OCI-LY1 (cell line): ENCODE results near the gene OR52I1.

Experiments
- H2AFZ ChIP-seq: fragments of 200-600 bp; sonication (generic), shearing (Covaris generic); 2 replicates; pipeline ENCODE4 v1.6.0; 2014; ENCODE audit warnings: antibody characterized with exemption, mild to moderate bottlenecking, low read length
- H3F3A ChIP-seq: fragments of 200-600 bp; sonication (generic), shearing (Covaris generic); 2 replicates; pipeline ENCODE4 v1.6.0; 2014; ENCODE audit warnings: mild to moderate bottlenecking, antibody characterized with exemption, low read length, moderate library complexity; ENCODE audit not compliant: insufficient read depth
- H3K27ac ChIP-seq: fragments of 200-600 bp; sonication (generic); 2 replicates; pipeline ENCODE4 v1.5.1; 2014; ENCODE audit warnings: low read length, mixed run types, mild to moderate bottlenecking, low read depth; ENCODE audit not compliant: poor library complexity, severe bottlenecking
- H3K27me3 ChIP-seq: fragments of 200-600 bp; sonication (generic); 2 replicates; pipeline ENCODE4 v1.6.0; 2014; ENCODE audit warnings: antibody characterized with exemption, mild to moderate bottlenecking, low read length, moderate library complexity; ENCODE audit not compliant: insufficient read depth
- H3K36me3 ChIP-seq: fragments of 200-600 bp; sonication (generic); 2 replicates; pipeline ENCODE4 v1.6.1; 2014; ENCODE audit warnings: mild to moderate bottlenecking, antibody characterized with exemption, low read length, moderate library complexity, mixed read lengths; ENCODE audit not compliant: insufficient read depth
- H3K4me1 ChIP-seq: fragments of 200-600 bp; sonication (generic); 2 replicates; pipeline ENCODE4 v1.5.1; 2014; ENCODE audit warnings: mild to moderate bottlenecking, low read length, moderate library complexity; ENCODE audit not compliant: insufficient read depth, severe bottlenecking
- H3K4me2 ChIP-seq: fragments of 200-600 bp; sonication (generic), shearing (Covaris generic); 2 replicates; pipeline ENCODE4 v1.6.1; 2014; ENCODE audit warnings: low read length
- H3K4me3 ChIP-seq: fragments of 200-600 bp; sonication (generic); 2 replicates; pipeline ENCODE4 v1.5.1; 2014; ENCODE audit warnings: low read length, low read depth, mild to moderate bottlenecking, mixed read lengths; ENCODE audit not compliant: poor library complexity, severe bottlenecking
- H3K79me2 ChIP-seq: fragments of 200-600 bp; shearing (Covaris generic); 2 replicates; pipeline ENCODE4 v1.6.1; 2016; ENCODE audit warnings: mixed run types, low read length, mixed read lengths; ENCODE audit not compliant: insufficient read depth
- H3K9ac ChIP-seq: fragments of 200-600 bp; sonication (generic), shearing (Covaris generic); 2 replicates; pipeline ENCODE4 v1.6.1; 2014; ENCODE audit warnings: mild to moderate bottlenecking, low read length, mixed read lengths
- H3K9me2 ChIP-seq: fragments of 200-600 bp; sonication (generic), shearing (Covaris generic); 2 replicates; pipeline ENCODE4 v1.6.1; 2014; ENCODE audit warnings: low read depth, mild to moderate bottlenecking, low read length, mixed read lengths
- H3K9me3 ChIP-seq: fragments of 200-600 bp; shearing (Covaris generic); 2 replicates; pipeline ENCODE4 v1.6.1; 2014; ENCODE audit warnings: low read length, mixed read lengths
- H4K20me1 ChIP-seq: fragments of 200-600 bp; sonication (generic), shearing (Covaris generic); 2 replicates; pipeline ENCODE4 v1.6.0; 2016; ENCODE audit warnings: mild to moderate bottlenecking, low read length; ENCODE audit not compliant: insufficient read depth
- CTCF ChIP-seq: fragments of 200-600 bp; sonication (generic), shearing (Covaris generic); IDR thresholded peaks from 2 replicates; pipeline ENCODE4 v1.5.1; 2017; ENCODE audit warnings: mild to moderate bottlenecking, antibody characterized with exemption, low read length, moderate library complexity, mixed read lengths
- EZH2 ChIP-seq: fragments of 200-600 bp; sonication (generic), shearing (Covaris generic); IDR thresholded peaks from 2 replicates; pipeline ENCODE4 v1.8.0; 2017; ENCODE audit warnings: borderline replicate concordance, mixed run types, mild to moderate bottlenecking, antibody characterized with exemption, low read length, moderate library complexity, mixed read lengths

OR52I1 gene

GRCh38 chr11:4593739-4594138, at the start of gene OR52I1:
OR52I1 (plus strand) TSS chr11:4594039; CDS start chr11:4594039, 0 bp downstream.
- no peak within 1 kb of the TSS for H3K27ac ChIP-seq
- H3K4me1 ChIP-seq = no peaks in the 10 kb centered on the region
- H3F3A ChIP-seq = no peaks in the 10 kb centered on the region
- H4K20me1 ChIP-seq = no peaks in the 10 kb centered on the region
- TF ChIP-seq EZH2 (no peak), CTCF (no peak)
- H3K4me2 ChIP-seq = no peak within 1 kb of the TSS
- no peaks in the 10 kb centered on the region for H3K27me3 ChIP-seq
- no peak within 1 kb of the TSS for H3K4me3 ChIP-seq
- H2AFZ ChIP-seq = no peak within 1 kb of the TSS
- H3K79me2 ChIP-seq = no peaks in the 10 kb centered on the region
- H3K9me3 ChIP-seq = no peaks in the 10 kb centered on the region
- no peaks in the 10 kb centered on the region for H3K9me2 ChIP-seq
- no peak within 1 kb of the TSS for H3K9ac ChIP-seq
- H3K36me3 ChIP-seq = peaks cover 14% of the 10 kb centered on the region

DNA sequence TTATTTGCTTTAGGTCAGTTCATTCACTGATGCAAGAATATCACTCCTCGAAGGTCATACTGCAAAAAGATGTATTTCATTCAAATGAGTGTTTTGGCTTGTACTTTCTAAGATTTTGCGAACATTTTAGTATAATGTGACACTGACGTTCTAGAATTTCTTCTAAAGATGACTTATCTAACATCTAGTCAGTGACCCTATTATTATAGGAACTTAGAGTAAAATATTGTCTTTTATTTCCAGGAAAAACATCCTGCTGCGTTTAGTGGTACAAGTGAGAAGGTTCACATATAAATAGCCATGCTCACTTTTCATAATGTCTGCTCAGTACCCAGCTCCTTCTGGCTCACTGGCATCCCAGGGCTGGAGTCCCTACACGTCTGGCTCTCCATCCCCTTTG, 48.9 kb upstream of the OR52I1 start, which contains the start of gene OR52M1:
TSS of gene OR52M1 (plus strand) at position 301 of the 400 bp plus-strand sequence. CDS start at position 301, 0 bp downstream.
- H3K27ac ChIP-seq = no peak within 1 kb of the TSS
- H3K9ac ChIP-seq = no peak within 1 kb of the TSS
- TF ChIP-seq CTCF (no peak), EZH2 (no peak)
- no peak within 1 kb of the TSS for H2AFZ ChIP-seq
- H4K20me1 ChIP-seq = no peaks in the 10 kb centered on the region
- no peaks in the 10 kb centered on the region for H3K9me2 ChIP-seq
- no peaks in the 10 kb centered on the region for H3F3A ChIP-seq
- no peak within 1 kb of the TSS for H3K4me3 ChIP-seq
- H3K27me3 ChIP-seq = no peaks in the 10 kb centered on the region
- H3K4me1 ChIP-seq = no peaks in the 10 kb centered on the region
- H3K4me2 ChIP-seq = no peak within 1 kb of the TSS
- no peaks in the 10 kb centered on the region for H3K79me2 ChIP-seq
- no peaks in the 10 kb centered on the region for H3K9me3 ChIP-seq
- H3K36me3 ChIP-seq = no peaks in the 10 kb centered on the region

DNA sequence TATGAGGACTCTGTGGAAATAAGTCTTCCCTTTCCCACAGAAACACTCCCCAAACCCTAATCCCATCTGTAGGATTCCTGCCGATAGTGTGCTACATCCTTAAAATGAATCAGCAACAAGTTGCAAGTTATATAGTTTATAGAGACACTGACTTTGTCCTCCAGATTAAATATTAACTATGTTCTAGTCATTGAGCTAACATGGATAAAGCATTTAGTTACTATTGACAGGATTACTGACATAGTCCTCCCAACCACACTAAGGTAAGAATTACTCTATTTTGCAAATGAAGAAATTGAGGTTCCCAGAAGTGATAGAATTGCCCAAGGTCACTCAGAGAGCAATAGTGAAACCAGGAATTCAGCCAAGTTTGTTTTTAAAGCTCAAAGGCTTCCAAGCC, 47.0 kb upstream of the OR52I1 start:
- H3K79me2 ChIP-seq = no peaks in the 10 kb centered on the region
- TF ChIP-seq CTCF = no peak
- no peak for TF ChIP-seq EZH2
- H3F3A ChIP-seq = no peaks in the 10 kb centered on the region
- H4K20me1 ChIP-seq = no peaks in the 10 kb centered on the region
- no peaks in the 10 kb centered on the region for H3K36me3 ChIP-seq
- no peaks in the 10 kb centered on the region for H3K4me1 ChIP-seq
- H3K4me3 ChIP-seq = no peak overlapping the region
- no peak overlapping the region for H2AFZ ChIP-seq
- no peaks in the 10 kb centered on the region for H3K9me2 ChIP-seq
- H3K9me3 ChIP-seq = no peaks in the 10 kb centered on the region
- H3K27me3 ChIP-seq = no peaks in the 10 kb centered on the region
- no peak overlapping the region for H3K9ac ChIP-seq
- H3K27ac ChIP-seq = no peak overlapping the region
- no peak overlapping the region for H3K4me2 ChIP-seq
